ENCODE data around the gene FBXL17.
"Not testable (repeated sequence)": the region's sequence is repeated elsewhere in the genome, so short reads cannot be mapped to it uniquely, and the experiment has no call there.

The FBXL17 gene

DNA sequence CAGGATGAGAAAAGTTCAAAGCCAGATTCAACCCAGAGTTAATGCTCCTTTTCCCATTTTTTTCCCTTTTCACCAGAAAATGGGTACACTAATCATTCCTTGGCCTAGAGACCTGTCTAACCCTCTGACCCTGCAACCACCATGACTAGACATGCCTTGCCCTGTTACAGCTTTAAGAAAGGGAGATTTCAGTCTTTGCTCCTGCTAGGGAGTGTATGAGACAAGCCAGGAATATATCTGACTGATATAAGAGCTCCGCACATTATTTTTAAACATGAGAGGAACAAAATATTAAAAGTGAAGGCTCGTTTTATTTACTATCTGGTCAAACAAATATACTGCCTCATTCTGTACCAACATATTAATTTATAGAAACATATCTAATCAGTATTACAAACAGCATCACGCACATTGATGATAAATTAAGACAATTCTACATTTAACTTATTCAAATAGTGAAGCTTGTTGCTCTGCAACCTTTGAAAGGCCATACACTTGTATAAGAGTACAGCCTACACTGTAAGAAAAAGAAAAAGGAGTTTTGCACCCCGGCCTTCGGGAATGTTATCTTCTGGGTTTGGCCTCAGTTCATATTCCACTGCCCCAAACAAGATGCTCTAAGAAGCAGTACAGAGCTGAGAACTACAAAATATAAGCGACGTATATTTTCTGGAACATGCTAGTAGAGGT is 132.7 kb downstream of the FBXL17 start:
- DNase-seq (ENCODE audit: low read depth), result no peak

DNA sequence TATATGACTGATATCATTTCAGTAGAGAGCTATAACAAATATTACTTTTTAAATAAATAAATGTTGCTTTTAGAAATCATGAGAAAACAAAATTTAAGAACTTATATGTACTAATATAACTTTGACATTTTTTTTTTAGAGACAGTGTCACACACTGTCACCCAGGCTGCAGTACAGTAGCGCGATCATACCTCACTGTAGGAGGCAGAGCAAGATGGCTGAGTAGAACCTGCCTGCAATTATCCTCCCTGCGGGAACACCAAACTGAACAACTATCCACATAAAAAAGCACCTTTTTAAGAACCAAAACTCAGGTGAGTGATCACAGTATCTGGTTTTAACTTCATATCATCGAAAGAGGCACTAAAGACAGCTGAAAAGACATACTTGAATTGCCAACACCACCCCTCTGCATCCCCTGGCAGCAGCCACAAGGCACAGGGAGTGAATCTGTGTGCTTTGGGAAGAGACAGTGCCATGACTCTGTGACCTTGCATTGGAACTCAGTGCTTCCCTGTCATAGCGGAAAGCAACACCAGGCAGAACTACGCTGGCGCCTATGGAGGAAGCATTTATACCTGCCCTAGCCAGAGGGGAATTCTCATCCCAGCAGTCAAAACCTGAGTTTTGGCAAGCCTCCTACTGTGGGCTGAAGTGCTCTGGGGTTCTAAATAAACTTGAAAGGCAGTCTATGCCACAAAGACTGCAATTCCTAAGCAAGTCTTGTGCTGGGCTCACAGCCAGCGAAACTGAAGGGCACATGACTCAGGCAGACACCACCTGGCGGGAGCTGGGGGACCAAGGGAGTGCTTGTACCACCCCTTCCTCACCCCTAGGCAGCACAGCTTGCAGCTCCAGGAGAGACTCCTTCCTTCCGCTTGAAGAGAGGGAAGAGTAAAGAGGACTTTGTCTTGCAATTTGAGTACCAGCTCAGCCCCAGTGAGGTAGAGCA is 142.7 kb downstream of the FBXL17 start:
- no peak for DNase-seq (ENCODE audit: low read depth)

DNA sequence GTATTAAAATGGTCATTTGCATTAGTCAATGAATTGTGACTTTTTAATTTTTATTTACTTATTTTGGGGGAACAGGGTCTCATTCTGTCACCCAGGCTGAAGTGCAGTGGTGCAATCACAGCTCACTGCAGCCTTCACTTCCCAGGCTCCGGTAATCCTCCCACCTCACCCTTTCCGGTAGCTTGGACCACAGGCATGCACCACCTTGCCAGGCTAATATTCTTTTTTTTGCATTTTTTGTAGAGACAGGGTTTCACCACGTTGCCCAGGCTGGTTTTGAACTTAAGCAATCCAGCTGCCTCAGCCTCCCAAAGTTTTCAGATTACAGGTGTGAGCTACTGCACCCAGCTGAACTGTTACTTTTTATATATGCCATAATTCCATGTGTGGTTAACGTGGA is 143.4 kb downstream of the FBXL17 start:
- DNase-seq (ENCODE audit: low read depth), result no peak

DNA sequence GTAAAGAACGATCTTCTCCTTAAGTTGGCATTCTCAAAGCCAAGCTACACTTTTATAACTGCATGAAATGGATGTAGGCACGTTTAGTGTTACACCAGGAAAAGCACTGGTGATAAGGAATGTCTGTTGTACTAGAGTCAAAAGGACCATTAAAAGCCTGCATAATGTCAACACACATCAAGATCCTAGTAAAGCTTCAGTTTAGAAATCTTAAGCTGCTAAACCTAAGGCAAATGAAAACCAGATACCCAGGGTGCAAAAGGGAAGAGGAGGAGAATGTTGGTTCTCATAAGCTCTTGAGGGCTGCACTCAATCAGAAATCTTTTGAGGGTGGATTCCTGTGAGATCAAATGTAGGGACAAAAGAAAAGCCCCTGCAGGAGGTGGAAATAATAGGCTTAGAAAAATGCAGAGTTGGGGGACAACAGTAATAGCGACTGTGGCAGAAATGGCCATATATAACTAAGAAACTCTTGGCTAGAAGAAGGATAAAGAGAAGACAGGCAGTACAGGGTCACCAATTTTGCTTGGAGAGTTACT is 148.2 kb downstream of the FBXL17 start:
- no peak for DNase-seq (ENCODE audit: low read depth)

DNA sequence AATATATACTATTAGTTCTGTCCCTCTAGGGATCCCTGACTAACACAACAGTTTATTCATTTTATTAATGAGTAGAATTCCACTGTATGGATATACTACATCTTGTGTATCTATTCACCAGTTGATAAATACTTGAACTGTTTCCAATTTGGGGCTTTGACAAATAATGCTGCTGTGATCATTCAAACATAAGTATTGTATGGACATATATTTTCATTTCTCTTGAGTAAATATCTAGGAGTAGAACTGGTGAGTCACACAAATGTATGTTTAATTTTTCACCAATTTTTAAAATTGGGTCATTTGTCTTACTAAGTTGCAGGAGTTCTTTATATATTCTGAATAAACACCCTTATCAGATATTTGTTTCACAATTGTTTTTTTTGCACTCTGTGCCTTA is 149.1 kb downstream of the FBXL17 start:
- no peak for DNase-seq (ENCODE audit: low read depth)

DNA sequence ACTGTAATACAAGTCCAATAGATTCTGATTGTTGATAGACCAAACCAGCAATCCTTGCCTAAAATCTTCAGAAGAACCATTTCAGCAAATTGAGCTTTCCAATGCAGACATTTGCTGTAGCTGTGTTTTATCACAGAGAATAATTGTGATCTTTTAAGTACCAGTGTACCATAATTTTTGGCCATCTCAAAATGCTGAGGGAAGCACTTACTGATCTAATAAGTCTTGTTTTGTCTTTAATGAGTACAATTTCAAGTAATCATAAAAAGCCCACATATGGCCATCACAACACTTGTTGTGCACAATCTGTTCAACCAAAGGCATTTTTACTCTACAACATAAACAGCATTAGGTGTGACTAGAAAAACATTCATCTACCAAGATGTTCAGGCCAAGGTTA is 159.9 kb downstream of the FBXL17 start:
- DNase-seq (ENCODE audit: low read depth), result no peak

DNA sequence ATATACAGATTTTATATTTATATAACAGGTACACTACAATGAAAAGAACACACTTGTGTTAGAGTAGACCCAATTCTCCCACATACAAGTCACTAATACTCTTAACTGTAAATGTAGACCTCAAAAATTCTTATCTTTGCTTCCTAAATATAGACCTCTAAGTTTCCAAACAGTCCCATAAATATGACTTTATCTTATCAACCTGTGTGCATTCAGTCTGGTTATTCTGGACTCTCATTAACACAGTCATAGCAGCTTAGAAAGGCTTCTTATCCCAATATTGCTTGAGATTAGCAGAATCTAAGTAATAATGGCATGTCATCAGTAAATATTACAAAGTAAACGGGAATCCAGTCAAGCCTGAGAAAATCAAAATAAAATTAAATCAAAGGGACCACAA is 161.1 kb downstream of the FBXL17 start:
- DNase-seq (ENCODE audit: low read depth), result no peak

DNA sequence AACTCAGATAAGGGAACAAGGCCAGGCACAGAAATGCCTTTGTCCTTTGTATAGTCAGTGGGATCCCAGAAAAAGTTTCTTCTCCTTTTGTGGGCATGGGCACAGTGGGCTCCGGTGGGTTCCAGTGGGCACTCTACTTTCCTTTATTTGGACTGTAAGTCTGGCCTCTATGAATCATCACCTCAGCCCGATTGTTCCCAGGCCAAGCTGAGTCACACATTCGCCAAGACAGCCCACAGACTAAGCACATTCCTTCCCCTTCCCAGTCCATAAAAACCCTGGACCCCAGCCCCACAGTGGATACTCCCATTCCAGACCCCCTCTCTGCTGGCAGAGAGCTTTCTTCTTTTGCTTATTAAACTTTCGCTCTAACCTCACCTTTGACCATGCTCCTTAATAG is 165.0 kb downstream of the FBXL17 start:
- no peak for DNase-seq (ENCODE audit: low read depth)

DNA sequence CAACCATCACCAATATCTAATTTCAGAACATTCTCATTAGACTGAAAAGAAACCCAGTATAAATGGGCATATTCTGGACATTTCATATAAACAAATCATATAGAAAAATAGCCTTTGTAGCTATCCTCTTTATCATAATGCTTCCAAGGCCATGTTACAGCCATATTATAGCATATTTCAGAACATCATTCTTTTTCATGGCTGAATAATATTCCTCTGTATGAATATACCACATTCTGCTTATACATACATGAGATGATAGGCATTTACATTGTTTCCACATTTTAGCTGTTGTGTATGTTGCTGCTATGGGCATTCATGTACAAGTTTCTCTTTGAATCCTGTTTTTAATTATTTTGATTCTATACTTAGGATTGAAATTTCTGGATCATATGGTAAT is 167.0 kb downstream of the FBXL17 start:
- no peak for DNase-seq (ENCODE audit: low read depth)

DNA sequence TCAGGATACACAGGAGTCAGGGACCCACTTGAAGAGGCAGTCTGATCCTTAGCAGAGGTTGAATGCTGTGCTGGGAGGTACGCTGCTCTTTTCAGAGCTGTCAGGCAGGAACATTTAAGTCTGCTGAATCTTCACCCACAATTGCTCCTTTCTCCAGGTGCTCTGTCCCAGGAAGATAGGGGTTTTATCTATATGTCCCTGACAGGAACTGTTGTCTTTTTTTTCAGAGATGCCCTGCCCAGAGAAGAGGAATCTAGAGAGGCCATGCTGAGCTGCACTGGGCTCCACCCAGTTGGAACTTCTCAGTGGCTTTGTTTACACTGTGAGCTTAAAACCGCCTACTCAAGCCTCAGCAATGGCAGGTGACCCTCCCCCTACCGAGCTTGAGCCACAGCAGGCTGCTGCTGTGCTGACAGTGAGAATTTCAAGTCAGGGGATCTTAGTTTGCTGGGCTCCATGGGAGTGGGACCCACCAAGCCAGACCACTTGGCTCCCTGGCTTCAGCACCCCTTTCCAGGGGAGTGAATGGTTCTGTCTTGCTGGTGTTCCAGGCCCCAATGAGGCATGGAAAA is 169.0 kb downstream of the FBXL17 start:
- DNase-seq (ENCODE audit: low read depth), result no peak

DNA sequence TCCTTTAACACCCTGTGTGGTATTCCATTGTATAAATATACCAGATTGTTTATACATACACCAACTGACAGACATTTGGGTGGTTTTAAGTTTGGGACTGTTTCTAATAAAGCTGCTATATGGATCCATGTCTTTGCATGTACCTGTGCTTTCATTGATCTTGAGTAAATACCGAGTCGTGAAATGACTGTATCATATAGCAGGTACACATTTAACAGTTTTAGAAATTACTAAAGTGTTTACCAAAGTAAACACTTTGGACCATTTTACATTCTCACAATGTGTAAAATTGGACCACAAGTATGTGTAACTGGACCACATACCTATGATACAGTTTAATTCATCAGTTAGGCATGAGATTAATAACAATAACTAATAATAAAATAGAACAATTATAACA is 175.2 kb downstream of the FBXL17 start:
- no peak for DNase-seq (ENCODE audit: low read depth)

DNA sequence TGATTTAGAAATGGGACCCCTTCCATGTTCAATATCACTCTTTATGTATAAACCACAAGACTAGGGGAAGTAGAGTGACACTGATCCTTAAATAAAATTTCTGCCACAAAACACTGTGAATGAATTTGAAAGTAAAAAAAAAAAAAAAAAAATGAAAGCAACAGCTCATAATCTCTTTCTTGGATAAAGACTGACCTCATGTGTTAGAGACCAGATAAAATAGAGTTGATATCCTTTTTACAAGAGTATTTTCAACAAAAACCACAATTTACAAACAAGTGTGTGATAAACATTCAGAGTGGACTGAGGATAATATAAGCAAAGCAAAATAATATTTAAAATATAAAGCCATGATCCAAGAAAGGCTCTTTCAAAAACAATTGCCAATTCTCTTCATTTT is 180.2 kb downstream of the FBXL17 start:
- no peak for DNase-seq (ENCODE audit: low read depth)

DNA sequence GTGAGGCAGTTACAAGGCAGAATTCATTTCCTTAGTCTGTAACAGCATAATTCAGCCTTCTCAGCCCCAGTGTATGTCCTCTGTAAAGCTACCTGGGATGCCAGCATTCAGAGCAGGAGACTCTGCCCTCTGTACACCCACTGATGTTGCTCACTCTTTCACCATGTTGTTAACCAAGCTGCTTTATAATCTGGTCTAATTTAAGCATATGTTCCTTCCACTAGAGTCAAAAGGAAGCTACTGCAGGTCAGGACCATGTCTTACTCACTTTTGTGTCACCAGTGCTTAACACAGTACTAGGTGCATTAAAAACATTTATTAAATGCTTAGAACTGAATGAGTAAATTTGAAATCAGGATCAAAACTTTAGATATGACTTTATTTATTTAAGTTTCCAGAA is 185.6 kb downstream of the FBXL17 start:
- no peak for DNase-seq (ENCODE audit: low read depth)

DNA sequence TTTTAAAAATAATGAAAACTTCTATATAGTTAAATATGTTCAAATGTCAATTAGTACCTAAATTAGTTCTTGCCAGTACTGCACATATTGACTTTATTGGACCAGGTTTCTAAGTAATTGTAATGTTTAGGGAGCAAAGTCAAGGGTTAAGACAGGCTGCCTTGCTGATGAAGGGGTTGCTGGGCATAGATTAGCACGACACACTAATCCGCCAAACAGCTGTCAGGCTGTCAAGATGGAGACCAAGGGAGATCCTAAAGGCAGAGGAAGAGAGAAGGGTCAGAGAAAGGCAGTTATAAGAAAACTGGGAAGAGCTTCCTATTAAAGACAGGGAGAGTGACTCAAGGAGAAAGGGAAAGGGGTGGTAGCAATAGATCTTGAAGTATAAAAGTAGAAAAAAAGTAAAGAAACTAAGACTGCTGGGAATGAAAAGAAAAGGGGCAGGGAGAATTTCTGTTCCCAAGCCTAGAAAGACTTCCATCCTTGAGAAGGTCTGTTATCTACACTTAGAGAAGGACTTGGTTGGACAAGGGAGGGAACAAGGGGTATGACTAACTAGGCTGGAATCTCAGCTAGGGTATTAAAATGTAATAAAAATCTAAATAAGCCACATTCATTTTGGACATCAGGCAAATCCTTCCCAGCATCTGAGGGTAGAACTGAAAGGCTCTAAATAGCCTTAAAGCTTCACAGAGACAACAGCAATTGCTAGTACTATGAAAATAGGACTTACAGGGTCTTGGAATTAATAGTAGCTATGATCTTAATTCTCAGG is 188.7 kb downstream of the FBXL17 start:
- peak; percentile 58 for DNase-seq (ENCODE audit: low read depth)

DNA sequence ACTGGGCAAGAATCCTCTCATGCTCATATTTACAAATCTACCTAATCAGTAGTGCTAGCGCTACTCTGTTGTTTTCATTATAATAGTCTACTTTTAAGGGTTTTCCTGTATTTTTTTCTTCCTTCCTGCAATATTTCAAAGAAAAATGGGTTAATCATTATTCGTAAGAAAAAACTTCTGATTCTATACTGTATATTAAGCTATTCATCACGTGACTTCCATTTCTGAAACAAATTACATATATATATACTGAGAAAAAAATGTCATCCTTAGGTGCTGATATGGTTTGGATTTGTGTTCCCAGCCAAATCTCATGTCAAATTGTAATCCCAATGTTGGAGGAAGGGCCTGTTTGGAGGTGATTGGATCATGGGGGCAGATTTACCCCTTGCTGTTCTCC is 197.0 kb downstream of the FBXL17 start:
- DNase-seq (ENCODE audit: low read depth), result no peak

DNA sequence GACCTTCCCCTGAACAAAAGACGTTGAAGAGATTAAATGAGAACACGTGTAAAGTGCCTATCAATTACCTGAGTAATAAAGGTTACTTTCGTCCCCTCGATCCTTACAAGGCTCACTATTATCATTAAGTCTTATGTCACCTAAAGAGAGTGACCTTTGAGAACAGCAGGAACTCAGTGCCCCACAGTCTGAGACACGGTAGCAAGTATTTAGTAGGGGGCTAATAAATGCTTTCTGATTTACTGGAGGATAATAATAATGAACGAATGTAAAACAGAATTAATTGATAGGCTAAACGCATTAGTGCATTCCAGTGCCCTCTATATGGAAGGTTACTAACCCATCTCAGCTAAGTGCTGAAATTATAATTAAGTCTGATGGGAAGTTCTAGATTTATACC is 199.9 kb downstream of the FBXL17 start:
- DNase-seq (ENCODE audit: low read depth), result no peak

DNA sequence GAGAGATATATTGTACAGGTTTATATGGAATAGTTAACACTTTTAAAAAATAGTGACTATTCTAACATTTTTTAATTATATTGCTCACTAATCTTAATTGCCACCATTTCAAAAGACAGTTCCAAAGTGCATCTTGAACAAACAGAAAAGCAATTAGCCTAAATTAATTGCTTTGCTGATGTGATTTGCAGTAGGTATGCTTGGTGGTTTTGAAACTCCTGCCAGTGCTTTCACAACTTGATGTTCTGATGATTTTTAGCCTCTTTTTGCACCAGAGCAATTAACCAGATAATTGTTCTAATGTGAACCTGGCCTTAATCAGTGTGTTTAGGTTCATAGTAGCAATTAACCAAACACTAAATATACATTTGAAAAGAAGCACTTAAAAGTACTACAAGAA is 207.6 kb downstream of the FBXL17 start:
- no peak for DNase-seq (ENCODE audit: low read depth)

DNA sequence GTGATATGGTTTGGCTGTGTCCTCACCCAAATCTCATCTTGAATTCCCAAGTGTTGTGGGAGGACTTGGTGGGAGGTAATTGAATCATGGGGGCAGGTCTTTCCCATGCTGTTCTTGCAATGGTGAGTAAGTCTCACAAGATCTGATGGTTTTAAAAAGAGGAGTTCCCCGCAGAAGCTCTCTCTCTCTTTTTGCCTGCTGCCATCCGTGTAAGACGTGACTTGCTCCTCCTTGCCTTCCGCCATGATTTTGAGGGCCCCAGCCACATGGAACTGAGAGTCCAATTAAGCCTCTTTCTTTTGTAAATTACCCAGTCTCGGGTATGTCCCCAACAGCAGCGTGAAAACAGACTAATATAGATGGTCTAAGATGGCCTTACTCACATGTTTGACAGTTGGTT is 210.1 kb downstream of the FBXL17 start:
- DNase-seq (ENCODE audit: low read depth), result no peak

DNA sequence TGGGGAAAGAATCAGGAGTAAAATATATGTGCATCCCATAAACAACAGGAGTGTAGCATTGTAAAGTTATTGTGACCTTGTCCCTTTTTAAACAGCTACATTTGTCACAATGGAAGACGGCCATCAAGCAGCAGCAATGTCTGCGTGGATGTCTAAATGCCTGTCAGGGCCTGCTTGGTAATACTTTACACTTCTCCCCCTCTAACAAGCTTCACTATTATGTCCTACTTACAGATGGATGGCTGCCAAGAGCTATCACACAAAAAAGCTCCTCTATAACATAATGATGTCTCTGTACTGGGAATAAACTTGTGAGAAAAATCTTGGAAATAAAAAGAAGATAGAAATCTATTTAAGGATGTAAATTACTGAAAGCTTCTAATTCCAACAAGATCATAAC is 213.0 kb downstream of the FBXL17 start:
- no peak for DNase-seq (ENCODE audit: low read depth)

DNA sequence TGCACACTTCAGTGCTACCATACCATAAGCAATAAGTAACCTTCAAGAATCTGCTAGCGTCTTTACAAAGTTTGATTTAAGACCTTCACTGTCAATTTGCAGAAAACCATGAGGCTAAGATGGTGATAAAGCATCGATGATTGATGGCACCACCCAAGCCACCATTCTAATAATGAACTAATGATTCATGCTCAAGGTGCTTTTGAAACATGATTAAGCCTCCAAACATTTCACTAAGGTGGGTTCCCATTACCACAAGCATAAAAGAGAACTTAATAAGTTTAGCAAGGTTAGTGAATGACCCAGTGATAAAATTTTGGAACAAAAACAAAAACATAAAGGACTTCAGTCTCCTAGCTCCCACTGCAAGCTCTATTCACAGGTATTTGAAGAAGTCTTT is 214.7 kb downstream of the FBXL17 start:
- DNase-seq (ENCODE audit: low read depth), result no peak

DNA sequence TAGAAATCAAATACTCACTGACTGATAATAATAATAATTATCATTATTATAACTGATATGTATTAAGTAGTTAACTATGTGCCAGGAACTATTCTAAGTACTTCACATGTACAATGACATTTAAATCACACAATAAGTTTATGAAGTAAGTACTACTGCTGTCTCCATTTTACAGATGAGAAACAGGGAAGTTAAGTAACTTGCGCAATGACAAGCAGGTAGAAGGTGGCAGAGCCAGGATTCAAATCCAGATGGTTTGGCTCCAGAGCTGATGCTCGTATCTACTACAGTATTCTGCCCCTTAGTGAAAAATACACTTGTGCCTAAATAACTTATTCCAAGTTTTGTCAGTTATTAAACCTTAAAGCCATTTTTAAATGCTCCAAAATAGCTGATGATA is 217.3 kb downstream of the FBXL17 start:
- DNase-seq (ENCODE audit: low read depth), result no peak

DNA sequence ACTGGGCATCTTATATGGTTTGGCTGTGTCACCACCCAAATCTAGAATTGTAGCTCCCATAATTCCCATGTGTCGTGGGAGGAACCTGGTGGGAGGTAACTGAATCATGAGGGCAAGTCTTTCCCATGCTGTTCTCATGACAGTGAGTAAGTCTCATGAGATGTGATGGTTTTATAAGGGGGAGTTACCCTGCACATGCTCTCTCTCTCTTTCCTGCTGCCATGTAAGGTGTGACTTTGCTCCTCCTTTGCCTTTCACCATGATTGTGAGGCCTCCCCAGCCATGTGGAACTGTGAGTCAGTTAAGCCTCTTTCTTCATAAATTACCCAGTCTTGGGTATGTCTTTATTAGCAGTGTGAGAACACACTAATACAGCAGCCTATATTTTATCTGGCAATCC is 229.0 kb downstream of the FBXL17 start:
- not testable (repeated sequence) for DNase-seq (ENCODE audit: low read depth)

Data from GM04503 (cell line).